Activated naive CD4-positive, alpha-beta T cell treated with anti-CD3 and anti-CD28 coated beads, Interleukin-2, amount 10 ng/mL, durations not matched to agents 7 days and 5 days (primary cell): ENCODE results near the gene RPUSD1.
A peak's percentile ranks its signal among the peaks of the same experiment; 100 is the strongest.
"Not testable (repeated sequence)": the region's sequence is repeated elsewhere in the genome, so short reads cannot be mapped to it uniquely, and the experiment has no call there.

Source experiments
- CTCF ChIA-PET: fragments of 350-600 bp; sonication (Branson Sonifier 250); formaldehyde crosslinking; loops from one replicate; lab custom pipeline; 2021; ENCODE audit warnings: antibody characterized with exemption; lab: Charles Lee
- DNase-seq: peaks from one replicate; pipeline ENCODE4 v3.0.0-alpha.2; 2020
- H3K27ac Mint-ChIP-seq: one replicate; pipeline ENCODE4 v1.8.0; 2021; ENCODE audit warnings: mild to moderate bottlenecking, moderate library complexity, mixed read lengths
- H3K27me3 Mint-ChIP-seq: one replicate; pipeline ENCODE4 v1.8.0; 2021; ENCODE audit warnings: mild to moderate bottlenecking, mixed read lengths
- H3K36me3 Mint-ChIP-seq: one replicate; pipeline ENCODE4 v1.8.0; 2021; ENCODE audit warnings: mixed read lengths
- H3K4me1 Mint-ChIP-seq: one replicate; pipeline ENCODE4 v1.8.0; 2021; ENCODE audit warnings: mixed read lengths
- H3K4me3 Mint-ChIP-seq: one replicate; pipeline ENCODE4 v1.8.0; 2021; ENCODE audit warnings: mild to moderate bottlenecking, moderate library complexity, mixed read lengths
- H3K9me3 Mint-ChIP-seq: one replicate; pipeline ENCODE4 v1.8.0; 2021; ENCODE audit warnings: mixed read lengths

The RPUSD1 gene

DNA sequence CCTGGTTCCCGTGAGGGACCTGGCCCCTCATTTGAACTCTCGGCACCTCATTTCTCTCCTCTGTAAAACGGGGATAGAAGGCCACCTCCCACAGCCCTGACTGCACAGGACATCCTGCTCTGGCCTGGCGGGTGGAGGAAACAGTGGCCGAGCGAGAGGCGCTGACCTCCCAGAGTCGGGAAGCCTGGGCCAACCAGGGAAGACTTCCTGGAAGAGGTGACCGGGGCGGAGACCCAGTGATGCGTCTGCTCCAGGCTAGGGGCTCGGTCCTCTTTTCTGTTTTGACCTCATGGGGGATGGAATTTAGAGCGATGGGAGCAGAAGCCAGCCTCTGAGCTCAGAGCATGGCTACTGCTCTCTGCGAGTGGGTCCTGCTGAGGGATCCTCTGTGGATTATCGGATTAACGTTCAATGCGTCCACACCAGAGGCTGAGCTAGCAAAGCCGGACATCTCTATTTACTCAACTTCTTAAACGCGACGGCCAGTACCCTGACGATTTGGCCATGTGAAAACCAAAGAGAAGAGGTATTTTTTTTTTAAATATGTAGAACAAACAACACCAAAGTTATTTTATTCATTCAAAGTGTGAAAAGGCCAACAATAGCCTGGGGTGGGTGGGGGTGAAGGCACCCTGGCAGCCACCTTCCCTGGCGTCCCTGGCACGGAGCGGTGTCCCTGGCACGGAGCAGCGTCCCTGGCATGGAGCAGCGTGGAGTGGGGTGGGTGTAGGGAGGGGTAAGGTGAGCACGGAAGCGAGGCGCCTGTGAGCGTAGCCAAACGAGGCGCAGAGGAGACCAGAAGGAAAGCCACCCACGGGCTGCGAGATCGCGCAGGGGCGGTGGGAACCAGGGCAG lies 36.8 kb downstream of the RPUSD1 start:
- Mint-ChIP-seq H3K4me3 (no peak overlapping the region), H3K9me3 (no peaks in the 10 kb centered on the region), H3K4me1 (peaks cover 3% of the 10 kb centered on the region), H3K27me3 (peaks cover 4% of the 10 kb centered on the region), H3K27ac (no peak overlapping the region), H3K36me3 (no peaks in the 10 kb centered on the region)
- no peak for DNase-seq
- CTCF ChIA-PET: interaction anchor here (1.7 kb wide), 1 partner anchor 10 kb away, joined by 3 read pairs; the partner anchor contains the start of gene CIAO3

GRCh38 chr16:750485-750884 lies 37.7 kb downstream of the RPUSD1 start:
- H3K4me3 Mint-ChIP-seq: no peak overlapping the region
- CTCF ChIA-PET: no interaction called here
- H3K4me1 Mint-ChIP-seq: peaks cover 3% of the 10 kb centered on the region
- no peak overlapping the region for H3K27ac Mint-ChIP-seq
- H3K9me3 Mint-ChIP-seq: no peaks in the 10 kb centered on the region
- peaks cover 4% of the 10 kb centered on the region for H3K27me3 Mint-ChIP-seq
- no peak for DNase-seq
- no peaks in the 10 kb centered on the region for H3K36me3 Mint-ChIP-seq

DNA sequence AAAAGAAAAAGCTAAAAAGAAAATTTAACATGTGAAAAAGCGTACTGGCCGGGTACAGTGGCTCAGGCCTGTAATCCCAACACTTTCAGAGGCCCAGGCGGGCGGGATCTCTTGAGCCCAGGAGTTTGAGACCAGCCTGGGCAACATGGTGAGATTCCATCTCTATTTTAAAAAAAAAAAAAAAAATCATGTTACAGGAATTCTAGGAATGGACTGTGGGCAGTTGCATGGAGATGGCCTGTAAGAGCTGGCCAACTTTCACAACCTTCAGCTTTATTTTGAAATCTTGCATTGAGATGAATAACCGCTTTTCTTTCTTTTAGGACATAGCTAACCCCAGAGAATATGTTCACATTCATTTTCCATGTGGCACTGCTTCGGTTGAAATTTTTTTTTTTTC lies 39.2 kb downstream of the RPUSD1 start:
- peaks cover 4% of the 10 kb centered on the region for H3K27me3 Mint-ChIP-seq
- no peak overlapping the region for H3K4me3 Mint-ChIP-seq
- DNase-seq: no peak
- no peaks in the 10 kb centered on the region for H3K9me3 Mint-ChIP-seq
- no peaks in the 10 kb centered on the region for H3K4me1 Mint-ChIP-seq
- no peak overlapping the region for H3K27ac Mint-ChIP-seq
- H3K36me3 Mint-ChIP-seq: no peaks in the 10 kb centered on the region
- CTCF ChIA-PET: interaction anchor here (0.7 kb wide), 1 partner anchor 29 kb away, joined by 3 read pairs; no protein-coding TSS in a partner anchor

- H3K9me3 Mint-ChIP-seq: no peaks in the 10 kb centered on the region
- peaks cover 4% of the 10 kb centered on the region for H3K27me3 Mint-ChIP-seq
- H3K4me1 Mint-ChIP-seq: no peaks in the 10 kb centered on the region
- no peak overlapping the region for H3K4me3 Mint-ChIP-seq
- no peaks in the 10 kb centered on the region for H3K36me3 Mint-ChIP-seq
- CTCF ChIA-PET: no interaction called here
- H3K27ac Mint-ChIP-seq: no peak overlapping the region
- DNase-seq: no peak
These were observed 40.0 kb downstream of the RPUSD1 start for GRCh38 chr16:747978-748746.

- Mint-ChIP-seq H3K27ac (no peak overlapping the region), H3K4me3 (no peak overlapping the region), H3K9me3 (no peaks in the 10 kb centered on the region), H3K36me3 (no peaks in the 10 kb centered on the region), H3K4me1 (no peaks in the 10 kb centered on the region), H3K27me3 (peaks cover 4% of the 10 kb centered on the region)
- DNase-seq: no peak
- CTCF ChIA-PET: no interaction called here
These were observed 41.5 kb downstream of the RPUSD1 start for GRCh38 chr16:746637-747036.

DNA sequence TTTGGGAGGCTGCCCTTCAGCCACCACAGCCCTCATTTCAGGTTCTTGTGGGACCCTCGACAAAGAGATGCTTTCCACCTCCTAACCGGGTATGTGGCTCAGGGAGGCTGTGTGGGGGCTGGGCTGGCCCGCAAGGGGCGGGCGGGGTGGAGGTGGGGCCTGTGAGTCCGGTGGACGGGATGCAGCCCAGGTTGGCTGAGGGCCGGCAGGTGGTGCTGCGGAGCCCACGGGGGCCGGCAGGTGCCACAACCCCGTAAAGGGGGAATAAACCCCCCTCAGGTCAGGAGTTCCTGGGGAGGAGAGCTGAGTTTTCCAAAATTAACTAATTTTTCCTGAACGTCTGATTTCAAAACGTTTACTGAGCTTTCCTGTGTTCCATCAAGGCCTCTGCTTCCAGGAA lies 42.4 kb downstream of the RPUSD1 start:
- H3K27me3 Mint-ChIP-seq: no peaks in the 10 kb centered on the region
- no peaks in the 10 kb centered on the region for H3K4me1 Mint-ChIP-seq
- CTCF ChIA-PET: interaction anchor here (1.3 kb wide), 1 partner anchor 10 kb away, joined by 3 read pairs; no protein-coding TSS in a partner anchor
- peak; percentile 35 for DNase-seq
- no peak overlapping the region for H3K4me3 Mint-ChIP-seq
- no peaks in the 10 kb centered on the region for H3K36me3 Mint-ChIP-seq
- H3K27ac Mint-ChIP-seq: no peak overlapping the region
- no peaks in the 10 kb centered on the region for H3K9me3 Mint-ChIP-seq

DNA sequence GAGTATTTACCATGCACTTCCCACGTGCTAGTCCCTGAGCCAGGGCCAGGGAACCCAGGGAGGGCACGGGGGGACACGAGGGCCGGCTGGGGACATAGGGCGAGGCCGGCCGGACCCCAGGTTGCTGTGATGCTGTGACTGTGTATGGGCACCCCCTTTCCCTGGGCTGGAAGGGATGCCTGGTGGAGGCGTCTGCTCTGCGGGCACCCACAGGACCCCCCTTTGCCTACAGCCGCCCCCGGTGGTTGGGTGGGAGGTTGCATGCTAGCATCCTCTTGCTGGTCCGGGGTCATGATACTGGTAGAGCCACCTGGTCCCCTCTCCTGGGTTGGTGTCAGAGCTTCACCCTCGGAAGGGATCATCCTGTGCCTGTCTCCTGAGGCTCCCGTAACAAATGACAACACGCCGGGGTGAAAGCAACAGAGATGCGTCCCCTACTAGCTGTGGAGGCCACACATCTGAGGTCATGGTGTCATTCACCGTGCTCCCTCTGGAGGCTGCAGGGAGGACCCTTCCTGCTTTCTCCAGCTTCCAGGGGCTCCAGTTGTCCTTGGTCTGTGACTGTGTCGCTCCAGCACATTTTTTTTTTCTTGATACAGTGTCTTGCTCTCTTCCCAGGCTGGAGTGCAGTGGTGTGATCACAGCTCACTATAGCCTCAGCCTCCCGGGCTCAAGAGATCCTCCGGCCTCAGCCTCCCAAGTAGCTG lies 44.2 kb downstream of the RPUSD1 start:
- H3K4me1 Mint-ChIP-seq: peaks cover 10% of the 10 kb centered on the region
- no peaks in the 10 kb centered on the region for H3K36me3 Mint-ChIP-seq
- H3K9me3 Mint-ChIP-seq: no peaks in the 10 kb centered on the region
- CTCF ChIA-PET: interaction anchor here (1.5 kb wide), 1 partner anchor 41 kb away, joined by 6 read pairs; no protein-coding TSS in a partner anchor
- DNase-seq: no peak
- no peak overlapping the region for H3K4me3 Mint-ChIP-seq
- no peaks in the 10 kb centered on the region for H3K27me3 Mint-ChIP-seq
- no peak overlapping the region for H3K27ac Mint-ChIP-seq

- H3K4me1 Mint-ChIP-seq: peaks cover 12% of the 10 kb centered on the region
- H3K27me3 Mint-ChIP-seq, H3K9me3 Mint-ChIP-seq, H3K4me3 Mint-ChIP-seq, DNase-seq, H3K27ac Mint-ChIP-seq, H3K36me3 Mint-ChIP-seq: not testable (repeated sequence)
- CTCF ChIA-PET: interaction anchor here (1.5 to 2.3 kb wide), 2 partner anchors 30 to 42 kb away, joined by 6 to 9 read pairs; no protein-coding TSS in a partner anchor
These were observed 45.3 kb downstream of the RPUSD1 start for GRCh38 chr16:742894-743293.

DNA sequence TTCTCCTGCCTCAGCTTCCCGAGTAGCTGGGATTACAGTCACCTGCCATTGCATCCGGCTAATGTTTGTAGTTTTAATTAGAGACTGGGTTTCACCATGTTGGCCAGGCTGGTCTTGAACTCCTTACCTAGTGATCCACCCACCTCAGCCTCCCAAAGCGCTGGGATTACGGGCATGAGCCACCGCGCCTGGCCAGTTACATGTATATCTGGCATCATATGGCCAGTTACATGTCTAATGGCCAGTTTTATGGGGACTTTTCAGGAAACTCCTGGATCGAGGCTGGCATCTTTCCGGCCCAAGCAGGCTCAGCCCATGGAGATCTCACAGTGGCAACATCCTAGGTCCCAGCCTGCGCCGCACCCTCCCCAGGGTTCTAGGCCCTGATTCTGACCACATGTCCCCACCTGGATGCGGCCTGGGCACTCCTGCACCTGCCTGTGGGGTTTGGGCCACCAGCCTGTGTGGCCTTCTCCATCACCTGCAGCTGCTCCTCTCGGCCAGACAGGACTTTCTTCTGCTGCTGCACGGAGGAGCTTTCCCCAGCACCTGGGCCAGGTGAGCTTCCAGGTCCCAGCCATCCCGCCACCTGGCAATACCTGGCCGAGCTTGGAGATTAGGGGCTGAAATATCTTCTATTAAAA lies 46.1 kb downstream of the RPUSD1 start:
- Mint-ChIP-seq H3K27me3 (no peaks in the 10 kb centered on the region), H3K9me3 (no peaks in the 10 kb centered on the region), H3K4me1 (peaks cover 16% of the 10 kb centered on the region), H3K27ac (no peak overlapping the region), H3K36me3 (peaks cover 5% of the 10 kb centered on the region), H3K4me3 (peak overlapping the region; percentile 71)
- DNase-seq: no peak
- CTCF ChIA-PET: interaction anchor here (0.7 to 2.3 kb wide), 4 partner anchors 12 to 75 kb away, joined by 3 to 9 read pairs (median 4); partner anchors contain the start of gene RHOT2

GRCh38 chr16:740764-741505 lies 47.2 kb downstream of the RPUSD1 start, which contains the start of gene CIAO3:
TSS of gene CIAO3 (minus strand) at chr16:740997. CDS start at chr16:740985, 12 bp downstream.
- Mint-ChIP-seq H3K9me3 (no peaks in the 10 kb centered on the region), H3K4me3 (peak within 1 kb of the TSS; percentile 79), H3K27me3 (no peaks in the 10 kb centered on the region), H3K36me3 (peaks cover 8% of the 10 kb centered on the region), H3K4me1 (peaks cover 20% of the 10 kb centered on the region), H3K27ac (peak within 1 kb of the TSS; percentile 65)
- DNase-seq: peak; percentile 92
- CTCF ChIA-PET: interaction anchor here (0.9 to 2.3 kb wide), 7 partner anchors 9 to 44 kb away, joined by 3 to 11 read pairs (median 4); no protein-coding TSS in a partner anchor

- Mint-ChIP-seq H3K27me3 (no peaks in the 10 kb centered on the region), H3K27ac (peak overlapping the region; percentile 65), H3K4me1 (peaks cover 24% of the 10 kb centered on the region), H3K36me3 (peaks cover 8% of the 10 kb centered on the region), H3K4me3 (peak overlapping the region; percentile 79), H3K9me3 (no peaks in the 10 kb centered on the region)
- CTCF ChIA-PET: interaction anchor here (1.0 to 2.0 kb wide), 5 partner anchors 8 to 28 kb away, joined by 3 to 11 read pairs (median 4); no protein-coding TSS in a partner anchor
- peak; percentile 28 for DNase-seq
These were observed 47.8 kb downstream of the RPUSD1 start for GRCh38 chr16:740459-740763.

- peak overlapping the region; percentile 65 for H3K27ac Mint-ChIP-seq
These were observed 48.4 kb downstream of the RPUSD1 start for GRCh38 chr16:739560-740458.

More at GRCh38 chr16:739560-740458, 48.4 kb downstream of the RPUSD1 start:
- Mint-ChIP-seq H3K4me1 (peaks cover 28% of the 10 kb centered on the region), H3K9me3 (no peaks in the 10 kb centered on the region), H3K27me3 (no peaks in the 10 kb centered on the region), H3K36me3 (peaks cover 10% of the 10 kb centered on the region), H3K4me3 (peak overlapping the region; percentile 79)
- no peak for DNase-seq
- CTCF ChIA-PET: interaction anchor here (1.0 to 2.0 kb wide), 4 partner anchors 8 to 27 kb away, joined by 3 to 11 read pairs (median 4); no protein-coding TSS in a partner anchor
